OCI-LY3 (cell line): ENCODE data around the gene NFXL1.

ENCODE experiments used
- CTCF ChIP-seq: fragments of 200-600, 300-600 bp; sonication (generic); IDR thresholded peaks from 2 replicates; pipeline ENCODE4 v1.5.1; 2014; ENCODE audit warnings: antibody characterized with exemption, low read length, low read depth
- EZH2phosphoT487 ChIP-seq: fragments of 200-600 bp; shearing (Covaris generic); IDR thresholded peaks from 2 replicates; pipeline ENCODE4 v1.6.1; 2018; ENCODE audit warnings: antibody characterized with exemption, mixed run types, low read depth

- TF ChIP-seq CTCF = peak; percentile 64
- no peak for TF ChIP-seq EZH2phosphoT487
Observed at GRCh38 chr4:47839259-47839658, 75.1 kb downstream of the NFXL1 start.
